Prostate gland (tissue), 2 donors: ENCODE measurements around the gene CNN3. TPM values are rescaled to one million over a fixed set of nuclear protein-coding genes. Genes with fewer than 3 reads are reported as not detected.

Experiments used
- DNase-seq: peaks from one replicate; pipeline ENCODE4 v3.0.0-alpha.2; 2019; ENCODE audit warnings: low spot score
- H3K27ac ChIP-seq, 2 donors: fragments of 200-600 bp; sonication (generic); 2 replicates each; pipeline ENCODE4 v1.5.1; 2017 to 2019
- H3K27me3 ChIP-seq: fragments of 200-600 bp; sonication (generic); replicated peaks from 2 replicates; pipeline ENCODE4 v1.5.1; 2019; ENCODE audit not compliant: insufficient read depth
- H3K36me3 ChIP-seq, 2 donors: fragments of 200-600 bp; sonication (generic); 1 replicate in 1 of 2; 2 replicates in 1 of 2; pipeline versions ENCODE4 v1.5.1 to v1.8.1; 2017 to 2019
- H3K4me1 ChIP-seq: fragments of 200-600 bp; sonication (generic); replicated peaks from 2 replicates; pipeline ENCODE4 v1.5.1; 2019
- H3K4me3 ChIP-seq, 2 donors: fragments of 200-600 bp; sonication (generic); 2 replicates each; pipeline ENCODE4 v1.5.1; 2017 to 2019
- H3K9me3 ChIP-seq: fragments of 200-600 bp; sonication (generic); 2 replicates; pipeline ENCODE4 v1.5.1; 2017
- CTCF ChIP-seq, 4 experiments: fragments of 200-600 bp in 2 of 4; fragments of 450-650 bp in 2 of 4; sonication (generic) in 2 of 4; IDR thresholded peaks; 1 replicate in 3 of 4; 2 replicates in 1 of 4; pipeline ENCODE4 v1.5.1; 2016 to 2019; ENCODE audit warnings: antibody characterized with exemption in 4 of 4, mild to moderate bottlenecking in 2 of 4, moderate library complexity in 2 of 4
- POLR2A ChIP-seq: fragments of 450-650 bp; IDR thresholded peaks from one replicate; pipeline ENCODE4 v1.6.1; 2016; ENCODE audit warnings: antibody characterized with exemption, mild to moderate bottlenecking
- POLR2AphosphoS5 ChIP-seq: sonication (generic); formaldehyde crosslinking; IDR thresholded peaks from one replicate; pipeline ENCODE4 v1.6.1; 2017; ENCODE audit warnings: antibody characterized with exemption
- WGBS: methylation state at CpG from one replicate; pipeline ENCODE4 v1.1.5; 2018; 5-methylcytosine and 5-hydroxymethylcytosine counted together
- intact Hi-C: fragments of 100-400 bp; cut with DNase I; formaldehyde crosslinking; loops from one replicate; pipeline ENCODE4 v1.14.2; 2022
- total RNA-seq, 2 donors: library from RNA; depleted of rRNA; stranded (reverse); fragments of >200 nt; gene quantifications; one replicate each; pipeline ENCODE4 v1.1.0, GENCODE V29; 2016

Gene CNN3
- total RNA-seq, 2 donors from 2014 or later: 136 to 180 TPM

- Histone ChIP-seq H3K4me1 (peaks cover 12% of the 10 kb centered on the region), H3K4me3 (peak overlapping the region in 1 of 2 donors; percentile 9), H3K27me3 (no peaks in the 10 kb centered on the region), H3K36me3 (no peaks in the 10 kb centered on the region), H3K27ac (peak overlapping the region; percentile 97 to 98), H3K9me3 (no peaks in the 10 kb centered on the region)
- DNase-seq: no peak
- WGBS: 48% methylated on average over 8 of the region's 8 CpGs
- intact Hi-C loops: loop anchor here (2.0 kb wide), 1 partner anchor 120 kb away; no protein-coding TSS in a partner anchor
- TF ChIP-seq CTCF (IDR thresholded peaks at IDR 0.05): no peak
- TF ChIP-seq POLR2A: no peak
- peak; percentile 41 for TF ChIP-seq POLR2AphosphoS5
These were observed 4.1 kb downstream of the CNN3 start for GRCh38 chr1:94922761-94923331.

GRCh38 chr1:94921977-94922376 is 4.9 kb downstream of the CNN3 start:
- intact Hi-C loops: loop anchor here (2.0 kb wide), 1 partner anchor 121 kb away; no protein-coding TSS in a partner anchor
- Histone ChIP-seq H3K36me3 (no peaks in the 10 kb centered on the region), H3K4me1 (peaks cover 12% of the 10 kb centered on the region), H3K27ac (peak overlapping the region in 1 of 2 donors; percentile 98), H3K4me3 (no peak overlapping the region), H3K9me3 (no peaks in the 10 kb centered on the region), H3K27me3 (no peaks in the 10 kb centered on the region)
- no peak for DNase-seq
- TF ChIP-seq CTCF (IDR thresholded peaks at IDR 0.05): no peak
- TF ChIP-seq POLR2A: no peak
- no peak for TF ChIP-seq POLR2AphosphoS5
- 100% methylated on average over 1 of the region's 1 CpG for WGBS

GRCh38 chr1:94920061-94920460 is 6.8 kb downstream of the CNN3 start:
- Histone ChIP-seq H3K36me3 (no peaks in the 10 kb centered on the region), H3K27me3 (no peaks in the 10 kb centered on the region), H3K27ac (peak overlapping the region in 1 of 2 donors; percentile 22), H3K4me3 (no peak overlapping the region), H3K4me1 (peaks cover 12% of the 10 kb centered on the region), H3K9me3 (no peaks in the 10 kb centered on the region)
- no peak for TF ChIP-seq POLR2A
- no peak for TF ChIP-seq POLR2AphosphoS5
- TF ChIP-seq CTCF (IDR thresholded peaks at IDR 0.05): no peak
- WGBS: 49% methylated on average over 3 of the region's 3 CpGs
- intact Hi-C loops: no loop called here
- DNase-seq: no peak

- intact Hi-C loops: no loop called here
- no peak for TF ChIP-seq CTCF (IDR thresholded peaks at IDR 0.05)
- no peak for TF ChIP-seq POLR2AphosphoS5
- no peak for TF ChIP-seq POLR2A
- peaks cover 11% of the 10 kb centered on the region for H3K4me1 ChIP-seq
- no peak overlapping the region for H3K4me3 ChIP-seq
- no peak for DNase-seq
- H3K9me3 ChIP-seq: no peaks in the 10 kb centered on the region
- H3K27me3 ChIP-seq: no peaks in the 10 kb centered on the region
- no peak overlapping the region for H3K27ac ChIP-seq
- no peaks in the 10 kb centered on the region for H3K36me3 ChIP-seq
- 76% methylated on average over 4 of the region's 4 CpGs for WGBS
These were observed 7.5 kb downstream of the CNN3 start for GRCh38 chr1:94919241-94920030.

- H3K4me1 ChIP-seq: no peaks in the 10 kb centered on the region
- intact Hi-C loops: no loop called here
- 86% methylated on average over 6 of the region's 6 CpGs for WGBS
- no peaks in the 10 kb centered on the region for H3K9me3 ChIP-seq
- no peak for DNase-seq
- H3K4me3 ChIP-seq: no peak overlapping the region
- H3K27ac ChIP-seq: no peak overlapping the region
- H3K36me3 ChIP-seq: no peaks in the 10 kb centered on the region
- H3K27me3 ChIP-seq: no peaks in the 10 kb centered on the region
- TF ChIP-seq CTCF (IDR thresholded peaks at IDR 0.05) (no peak), POLR2AphosphoS5 (no peak), POLR2A (no peak)
These were observed 9.7 kb downstream of the CNN3 start for GRCh38 chr1:94917251-94917650.
